NCI-H2227 treated with DMSO at 0.1 percent for 48 hours (cell line): Measurements from ENCODE around the gene RBMS3.
"Not testable (repeated sequence)": the region's sequence is repeated elsewhere in the genome, so short reads cannot be mapped to it uniquely, and the experiment has no call there.

Source experiments
- DNase-seq: peaks from one replicate; lab custom pipeline; 2025; lab: John Stamatoyannopoulos, UW

The RBMS3 gene

DNA sequence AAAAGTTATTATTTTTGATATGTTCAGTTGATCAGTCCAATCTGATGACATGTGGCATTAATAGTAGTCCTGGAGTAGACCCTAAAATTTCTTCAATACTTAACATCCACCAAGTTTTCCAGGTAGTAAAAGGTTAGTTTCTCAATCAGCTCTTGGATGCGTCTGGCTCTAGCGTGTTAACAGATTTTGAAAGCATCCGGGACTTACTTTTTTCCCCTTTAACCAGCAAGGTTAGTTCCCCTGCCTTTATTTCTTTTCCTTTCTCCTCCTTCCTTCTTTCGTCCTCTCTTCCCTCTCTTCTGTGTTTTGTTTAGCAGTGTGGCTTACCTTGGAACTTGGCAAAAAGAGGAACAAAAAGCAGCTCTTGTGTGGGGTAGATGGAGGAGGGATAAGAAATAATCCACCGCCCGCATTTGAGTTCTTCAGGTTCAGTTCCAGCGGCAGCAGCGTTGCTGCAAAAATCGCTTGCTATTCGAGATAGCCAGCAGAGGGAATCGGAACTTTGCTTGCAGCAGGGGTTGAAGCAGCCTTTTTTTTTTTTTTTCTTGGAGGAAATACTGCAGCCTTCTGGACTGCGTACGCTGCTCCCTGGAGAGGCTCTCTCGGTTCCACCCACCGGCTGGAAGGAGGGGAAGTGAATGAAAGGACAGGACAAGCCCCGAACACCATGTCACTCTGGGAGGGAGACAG is at the start of gene RBMS3:
RBMS3 (plus strand) TSS at position 668 of the 690 bp plus-strand sequence.
- peak; percentile 70 for DNase-seq

GRCh38 chr3:29233126-29233525 is 47.7 kb upstream of the RBMS3 start:
- DNase-seq: not testable (repeated sequence)

DNA sequence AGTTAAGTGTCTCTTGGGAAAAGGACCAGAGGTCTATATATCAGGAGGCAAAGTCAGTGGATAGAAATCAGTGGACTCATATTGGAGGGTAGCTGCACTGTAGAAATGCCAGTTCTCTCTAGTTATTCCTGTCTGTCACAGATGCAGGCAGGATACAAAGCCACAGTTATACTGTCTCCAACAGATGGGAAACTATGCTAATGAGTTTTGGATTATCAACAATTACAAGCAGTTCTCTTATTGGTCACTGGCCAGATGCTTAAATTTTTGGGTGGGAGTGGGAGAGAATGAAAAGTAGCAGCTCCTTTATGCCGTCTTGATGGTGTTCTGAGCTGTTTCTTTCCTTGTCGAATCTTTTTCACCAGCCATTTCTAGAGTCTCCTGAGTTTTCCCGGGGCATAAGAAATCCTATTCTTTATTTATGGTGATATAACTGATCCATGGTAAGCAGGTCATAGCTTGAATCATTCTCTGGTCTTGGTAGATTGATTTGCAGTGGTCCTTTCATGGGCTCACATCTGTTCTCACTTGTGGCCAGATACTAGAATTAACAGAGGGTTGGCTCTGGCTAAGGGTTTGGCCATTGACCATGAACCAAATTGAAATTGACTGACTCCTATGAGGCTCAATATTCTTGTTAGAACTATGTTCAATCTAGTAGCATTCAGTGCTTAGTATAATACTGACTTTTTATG is 44.6 kb upstream of the RBMS3 start:
- DNase-seq: no peak

GRCh38 chr3:29239376-29239775 is 41.5 kb upstream of the RBMS3 start:
- DNase-seq: no peak

DNA sequence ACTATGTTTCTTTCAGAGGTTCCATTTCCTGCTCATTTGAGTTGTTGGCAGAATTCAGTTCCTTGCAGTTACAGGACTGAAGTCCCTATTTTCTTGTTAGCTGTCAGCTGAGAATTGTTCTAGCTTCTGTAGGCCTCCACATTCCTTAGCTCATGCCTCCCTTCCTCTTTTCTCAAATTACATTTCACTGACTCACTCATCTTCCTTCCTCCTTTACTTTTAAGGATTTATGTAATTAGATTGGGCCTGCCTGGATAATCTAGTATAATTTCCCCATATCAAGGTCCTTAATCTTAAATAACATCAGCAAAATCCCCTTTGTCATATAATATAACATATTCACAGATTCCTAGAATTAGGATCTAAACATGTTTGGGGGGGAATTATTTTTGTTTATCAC is 40.6 kb upstream of the RBMS3 start:
- no peak for DNase-seq

DNA sequence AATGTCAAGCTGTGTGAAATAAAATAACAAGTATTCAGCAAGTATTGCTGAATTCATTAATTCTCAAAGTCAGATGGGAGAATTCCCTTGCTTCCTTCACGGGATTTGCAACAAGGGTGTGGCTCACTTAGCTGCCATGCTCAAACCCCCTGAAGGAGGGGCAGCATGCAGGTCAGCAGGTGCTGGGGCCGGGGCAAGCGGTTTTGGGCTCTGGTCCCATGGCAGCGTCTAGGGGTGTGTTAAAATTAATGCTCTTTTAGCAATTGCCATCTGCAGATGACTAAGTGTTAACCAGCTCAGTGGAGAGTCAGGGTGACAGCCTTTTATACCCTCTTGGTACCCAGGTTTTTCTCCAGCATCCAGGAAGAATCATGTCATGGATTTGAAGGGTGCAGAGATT is 40.0 kb upstream of the RBMS3 start:
- DNase-seq: no peak

DNA sequence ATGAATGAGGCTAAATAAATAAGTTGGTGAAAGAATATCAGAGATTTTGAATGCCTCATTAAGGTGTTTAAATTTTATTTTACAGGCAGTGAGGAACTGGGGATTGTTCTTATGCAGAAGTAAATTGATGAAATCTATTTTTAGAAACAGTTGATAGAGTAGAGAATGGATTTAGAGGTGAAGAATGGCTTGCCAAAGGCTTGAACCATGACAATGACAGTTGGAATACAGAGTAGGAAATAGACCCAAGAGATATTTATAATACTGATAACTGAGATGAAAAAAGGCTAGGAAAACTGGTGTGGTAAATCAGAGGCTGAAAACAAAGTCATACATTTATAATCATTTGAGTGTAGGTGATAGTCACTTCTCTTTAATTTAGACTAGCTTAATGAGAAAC is 39.0 kb upstream of the RBMS3 start:
- DNase-seq: no peak

DNA sequence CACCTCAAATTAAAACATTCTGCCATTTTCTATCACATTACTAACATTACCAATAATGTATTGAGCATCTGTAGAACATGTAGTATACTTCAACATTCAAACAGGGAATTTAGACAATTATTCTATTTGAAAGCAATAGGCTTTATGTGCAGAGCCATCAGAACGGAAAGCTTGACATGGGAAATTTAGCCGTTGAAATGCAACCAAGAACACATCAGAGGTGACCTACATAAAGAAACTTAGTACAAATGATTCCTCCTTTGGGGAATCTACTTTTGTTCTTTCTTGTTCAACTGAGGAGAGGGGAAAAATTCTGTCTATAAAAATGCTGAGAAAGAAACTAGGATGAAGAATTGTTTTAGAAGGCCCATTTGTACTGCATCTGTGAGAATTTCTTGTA is 38.6 kb upstream of the RBMS3 start:
- DNase-seq: no peak

GRCh38 chr3:29245441-29245840 is 35.4 kb upstream of the RBMS3 start:
- no peak for DNase-seq

GRCh38 chr3:29247088-29247745 is 33.7 kb upstream of the RBMS3 start:
- DNase-seq: no peak

- DNase-seq: no peak
Observed at GRCh38 chr3:29249829-29250345, 31.0 kb upstream of the RBMS3 start.

- DNase-seq: no peak
Observed at GRCh38 chr3:29255854-29256696, 24.8 kb upstream of the RBMS3 start.

DNA sequence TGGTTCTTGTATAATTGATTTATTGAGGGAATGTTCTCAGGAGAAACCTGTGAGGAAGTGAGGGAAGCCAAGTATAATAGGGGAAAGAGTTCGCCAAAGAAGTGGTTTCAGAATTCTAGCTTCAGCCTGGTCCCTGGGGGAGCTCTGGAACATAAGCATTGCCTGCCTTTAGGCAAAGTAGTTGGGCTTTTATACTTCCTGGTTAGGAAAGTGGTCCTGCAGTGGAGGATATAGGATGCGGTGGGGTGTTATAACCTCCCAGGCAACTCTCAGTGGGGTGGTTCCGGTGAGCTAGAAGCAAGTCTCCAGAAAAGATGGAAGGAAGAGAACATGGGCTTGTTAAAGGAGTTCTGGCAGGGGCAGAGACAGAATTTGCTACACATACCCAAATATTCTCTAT is 22.7 kb upstream of the RBMS3 start:
- DNase-seq: no peak

GRCh38 chr3:29261119-29261518 is 19.8 kb upstream of the RBMS3 start:
- no peak for DNase-seq

DNA sequence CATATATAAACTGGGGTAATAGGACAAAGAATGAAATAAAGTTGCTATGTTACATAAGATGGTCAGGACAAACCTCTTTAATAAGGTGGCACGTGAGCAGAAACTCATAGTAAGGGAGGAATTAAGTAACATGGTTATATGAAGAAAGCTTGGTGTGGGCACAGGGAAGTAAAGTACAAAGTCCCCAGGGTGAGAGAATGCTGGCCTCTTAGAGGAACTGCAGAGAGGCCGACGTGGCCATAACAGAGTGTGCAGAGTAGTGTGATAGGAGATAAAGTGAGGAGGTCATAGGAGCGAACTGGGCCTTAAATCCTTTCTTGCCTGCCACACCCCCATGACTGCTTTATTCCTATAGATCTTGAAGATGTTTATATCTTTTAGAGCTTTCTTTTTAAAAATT is 17.4 kb upstream of the RBMS3 start:
- no peak for DNase-seq

DNA sequence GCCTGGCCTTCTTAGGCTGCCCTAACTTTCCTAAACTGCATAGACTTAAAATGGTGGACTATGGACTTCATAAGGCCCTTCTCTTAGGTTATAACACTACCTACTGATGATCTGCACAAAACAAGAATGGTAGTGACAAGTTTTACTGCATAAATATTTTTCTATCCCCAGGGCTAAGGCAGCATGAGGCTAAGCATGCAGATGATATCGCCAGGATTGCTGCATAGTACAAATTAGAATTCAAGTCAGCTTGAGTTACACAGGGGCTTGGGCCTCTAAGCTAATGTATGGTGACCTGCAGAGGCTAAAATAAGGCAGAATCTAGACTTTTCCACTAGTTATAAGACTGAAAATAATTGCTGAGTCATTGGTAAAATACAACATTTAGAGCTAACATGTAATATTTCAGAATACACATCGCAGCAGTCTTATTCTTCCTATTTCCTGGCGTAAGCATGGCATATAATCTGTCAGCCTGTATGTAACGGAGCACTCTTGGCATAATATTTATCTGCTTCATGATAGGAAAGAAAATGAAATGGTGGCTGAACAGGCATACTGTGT is 15.3 kb upstream of the RBMS3 start:
- no peak for DNase-seq

- DNase-seq: no peak
Observed at GRCh38 chr3:29267226-29267625, 13.6 kb upstream of the RBMS3 start.

- no peak for DNase-seq
Observed at GRCh38 chr3:29268651-29269050, 12.2 kb upstream of the RBMS3 start.

- no peak for DNase-seq
Observed at GRCh38 chr3:29270752-29271151, 10.1 kb upstream of the RBMS3 start.

DNA sequence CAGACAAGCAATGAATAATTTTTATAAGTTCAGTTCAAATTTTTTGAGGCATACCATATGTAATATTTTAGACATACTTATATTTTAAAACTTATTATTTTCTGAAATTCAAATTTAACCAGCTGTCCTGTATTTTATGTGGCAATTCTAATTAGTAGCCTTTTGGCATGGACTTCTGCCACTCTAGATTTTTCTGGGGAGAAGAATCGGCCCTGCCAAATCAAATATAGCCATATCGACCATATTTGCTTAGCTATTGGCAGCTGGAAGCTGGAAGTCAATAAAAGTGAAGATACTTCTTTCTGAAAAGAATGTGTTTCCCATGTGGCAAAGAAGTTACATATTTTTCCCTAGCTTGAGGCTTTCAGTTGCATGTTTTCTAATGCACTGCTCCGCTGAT is 9.4 kb upstream of the RBMS3 start:
- no peak for DNase-seq

DNA sequence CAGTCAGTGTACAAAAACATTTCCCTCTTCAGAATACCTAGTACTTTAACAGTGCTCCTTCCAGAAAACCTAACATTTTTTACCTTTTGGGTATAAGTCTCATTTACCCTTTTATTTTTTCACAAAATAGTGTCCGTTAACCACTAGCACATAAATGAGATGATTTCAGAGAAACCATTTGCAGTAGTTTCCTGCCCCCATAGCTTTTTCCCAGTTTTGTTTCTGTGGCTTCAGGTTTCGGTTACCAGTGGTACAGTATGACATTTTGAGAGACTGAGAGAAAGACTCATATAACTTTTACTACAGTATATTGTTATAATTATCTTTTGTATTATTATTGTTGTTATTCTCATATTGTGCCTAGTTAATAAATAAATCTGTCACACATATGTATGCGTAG is 6.2 kb upstream of the RBMS3 start:
- no peak for DNase-seq

DNA sequence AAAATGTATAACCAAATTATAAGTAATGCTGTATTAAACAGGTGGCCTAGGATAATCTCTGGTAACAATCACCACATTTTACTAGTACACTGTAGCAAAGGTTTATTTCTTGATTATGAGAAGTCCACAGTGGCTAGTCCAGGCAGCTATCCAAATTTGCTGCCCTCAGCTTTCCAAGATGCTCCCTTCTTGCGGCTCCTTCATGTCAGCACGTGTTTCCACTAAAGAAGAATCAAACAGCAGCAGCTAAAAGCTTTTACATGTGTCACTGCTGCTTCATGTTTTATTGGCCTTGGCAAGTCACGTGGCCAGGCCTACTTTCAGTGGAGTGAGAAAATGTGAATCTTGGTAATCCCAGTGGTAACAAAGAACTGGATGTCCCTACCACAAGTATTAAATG is 5.6 kb upstream of the RBMS3 start:
- DNase-seq: no peak
